NCI-H1048 (cell line): ENCODE measurements around the gene ATP5ME.
"Not testable (repeated sequence)": the region's sequence is repeated elsewhere in the genome, so short reads cannot be mapped to it uniquely, and the experiment has no call there.

Experiments used
- DNase-seq: peaks from one replicate; lab custom pipeline; 2025; lab: John Stamatoyannopoulos, UW

Gene ATP5ME

DNA sequence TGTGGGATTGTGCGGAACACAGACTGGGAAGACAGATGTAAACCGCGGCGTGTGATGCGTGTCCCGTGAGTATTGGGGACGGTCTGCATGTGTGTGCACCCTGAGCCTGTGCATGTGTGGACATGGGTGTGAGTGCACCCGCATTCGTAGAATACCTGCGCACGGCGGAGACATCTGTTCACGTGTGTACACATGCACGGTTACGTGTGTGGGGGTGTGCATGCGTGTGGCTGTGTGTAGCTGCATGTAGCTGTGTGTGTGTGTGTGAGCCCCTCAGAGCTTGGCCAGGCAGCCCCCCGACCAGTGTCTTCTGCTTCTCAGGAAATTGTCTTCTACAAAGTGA, 19.6 kb downstream of the ATP5ME start:
- no peak for DNase-seq

DNA sequence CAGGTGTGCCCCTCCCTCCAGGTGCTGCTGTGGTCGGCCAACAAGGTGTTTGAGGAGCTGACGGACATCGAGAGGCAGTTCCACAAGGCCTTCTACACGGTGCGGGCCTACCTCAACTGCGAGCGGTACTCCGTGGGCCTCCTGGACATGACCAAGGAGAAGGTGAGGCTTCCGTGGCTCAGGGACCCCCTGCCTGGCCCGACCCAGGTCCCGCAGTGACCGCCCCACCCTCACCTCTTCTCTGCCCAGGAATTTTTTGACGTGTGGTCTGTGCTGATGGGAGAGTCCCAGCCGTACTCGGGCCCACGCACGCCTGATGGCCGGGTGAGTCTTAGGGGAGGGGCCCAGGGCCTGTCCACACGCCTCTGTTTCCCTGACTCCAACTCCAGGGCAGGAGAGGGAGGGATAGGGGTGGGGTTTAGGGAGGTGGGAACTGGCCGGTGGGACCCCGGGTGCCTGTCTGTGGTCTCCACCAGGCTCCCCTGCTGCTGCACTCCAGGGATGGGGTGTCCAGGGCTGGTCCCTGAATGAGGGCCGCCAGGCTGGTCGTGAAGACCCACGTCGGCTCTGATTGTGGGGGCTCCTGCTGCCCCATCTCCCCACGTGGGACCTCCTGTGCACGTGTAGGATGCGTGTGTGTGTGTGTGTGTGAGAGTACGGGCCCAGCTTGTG, 20.1 kb downstream of the ATP5ME start:
- DNase-seq, result no peak

GRCh38 chr4:653080-653821, 20.8 kb downstream of the ATP5ME start:
- no peak for DNase-seq

GRCh38 chr4:651884-652642, 22.0 kb downstream of the ATP5ME start:
- no peak for DNase-seq

GRCh38 chr4:650951-651883, 22.9 kb downstream of the ATP5ME start:
- no peak for DNase-seq

- no peak for DNase-seq
Measured at GRCh38 chr4:650461-650860, 23.6 kb downstream of the ATP5ME start.

DNA sequence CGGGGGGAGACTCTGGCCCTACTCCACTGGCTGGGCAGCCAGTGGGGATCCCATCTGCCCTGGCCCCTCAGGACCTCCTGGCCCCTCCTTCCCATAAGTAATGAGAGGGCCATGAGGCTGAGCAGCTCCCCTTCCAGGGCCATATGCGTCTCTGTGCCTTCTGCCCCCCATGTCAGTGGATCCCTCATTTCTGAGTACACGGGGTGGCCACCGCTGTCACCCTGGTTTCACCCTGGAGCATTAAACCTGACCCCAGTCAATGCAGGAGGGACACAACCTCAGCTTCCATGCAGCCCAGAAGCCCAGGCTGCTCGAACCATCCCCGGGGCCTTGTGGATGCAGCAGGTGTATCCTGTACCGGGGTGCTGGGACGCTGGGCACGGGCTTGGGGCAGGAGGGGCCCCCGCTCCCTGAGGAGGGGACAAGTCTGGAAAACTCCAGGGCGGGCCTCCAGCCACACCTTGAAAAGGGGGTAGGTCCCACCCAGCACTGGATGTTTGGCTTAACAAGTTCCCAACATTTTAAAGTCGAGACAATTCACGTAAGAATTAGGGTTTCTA, 24.2 kb downstream of the ATP5ME start:
- DNase-seq, result no peak

- DNase-seq, result no peak
Measured at GRCh38 chr4:649293-649625, 24.8 kb downstream of the ATP5ME start.

DNA sequence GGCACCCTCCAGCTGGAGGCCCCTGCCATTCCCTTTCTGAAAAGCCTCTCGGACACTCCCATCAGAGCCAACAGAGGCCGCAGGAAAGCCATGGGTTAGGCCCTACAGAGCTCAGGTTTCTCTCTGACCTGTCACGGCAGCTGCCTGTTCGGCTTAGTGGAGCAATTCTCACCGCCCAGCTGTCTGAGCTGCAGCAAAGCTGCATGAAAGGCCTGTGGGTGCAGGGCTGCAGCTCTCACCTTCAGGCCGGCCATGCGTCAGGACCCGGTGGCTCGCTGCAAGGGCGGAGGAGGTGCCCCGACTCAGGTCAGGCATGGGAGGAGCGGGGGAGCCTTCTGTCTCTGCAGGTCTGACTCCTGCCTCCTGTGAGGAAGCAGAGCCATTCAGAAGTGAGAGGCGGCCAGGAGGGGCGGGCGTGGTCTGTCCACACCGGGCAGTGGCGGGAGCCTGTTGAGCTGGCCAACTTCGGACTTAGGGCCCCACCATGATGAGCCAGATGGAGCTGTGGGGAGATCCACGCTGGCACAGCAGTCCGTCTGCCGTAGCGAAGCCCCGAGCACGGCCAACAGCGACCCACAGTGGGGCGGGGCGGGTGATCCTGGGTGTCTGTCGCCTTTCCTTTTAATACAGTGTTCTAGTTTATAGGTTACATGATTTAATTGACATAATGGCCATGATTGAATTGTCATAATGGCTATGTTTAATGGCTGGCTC, 25.3 kb downstream of the ATP5ME start:
- no peak for DNase-seq

GRCh38 chr4:647481-647880, 26.6 kb downstream of the ATP5ME start:
- DNase-seq, result no peak

DNA sequence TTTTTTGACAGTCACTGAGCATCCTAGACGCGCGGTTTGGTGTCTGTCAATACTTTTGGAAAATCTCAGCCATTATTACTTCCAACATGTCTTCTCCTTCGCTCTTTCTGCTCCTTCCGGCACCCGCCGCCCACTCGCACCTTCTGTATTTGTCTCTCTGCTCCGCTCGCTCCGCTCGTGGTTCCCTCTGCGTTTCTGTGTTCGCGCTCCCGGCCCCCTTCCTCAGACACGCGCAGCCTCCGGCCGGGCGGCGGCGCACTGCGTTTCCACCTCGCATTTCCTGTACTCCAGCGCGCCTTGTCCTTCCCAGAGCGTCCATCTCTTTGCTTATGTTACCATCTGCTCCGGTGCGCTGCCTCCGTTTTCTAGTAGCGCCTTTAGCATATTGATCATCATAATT, 27.6 kb downstream of the ATP5ME start:
- DNase-seq, result no peak

GRCh38 chr4:642366-642765, 31.7 kb downstream of the ATP5ME start:
- DNase-seq, result not testable (repeated sequence)

DNA sequence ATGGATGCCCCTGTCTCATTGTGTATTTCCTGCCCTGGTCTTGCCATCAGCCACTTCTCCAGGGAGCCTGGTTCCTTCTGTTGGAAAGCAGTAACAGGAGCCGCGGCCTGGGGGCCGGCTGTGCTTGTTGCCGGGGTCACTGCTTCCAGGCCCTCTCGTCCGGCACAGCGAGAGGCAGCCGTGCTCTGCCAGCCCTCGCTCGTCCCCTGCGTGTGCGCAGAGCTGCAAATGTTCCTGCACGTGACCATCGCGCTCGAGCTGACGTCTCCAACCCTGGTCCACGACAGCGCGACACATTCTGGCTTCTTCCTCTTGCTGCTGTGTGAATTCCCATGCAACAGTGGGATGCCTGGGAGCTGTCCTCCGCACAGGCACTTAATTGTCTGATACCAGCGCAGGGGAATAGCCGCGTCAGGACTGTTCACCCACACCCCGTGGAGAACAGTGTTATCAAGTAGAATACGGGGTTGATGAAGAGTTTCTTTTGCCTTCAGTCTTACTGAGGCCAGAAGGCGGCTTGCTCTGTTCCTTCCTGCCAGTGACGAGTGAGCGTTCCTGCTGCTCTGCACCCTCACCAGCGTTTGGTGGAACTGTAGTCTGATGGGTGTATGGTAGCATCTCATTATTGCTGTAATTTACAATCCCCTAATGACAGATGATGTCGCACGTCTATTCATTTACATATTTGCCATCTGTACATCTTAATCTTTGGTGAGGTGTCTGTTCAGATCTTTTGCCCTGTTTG, 36.4 kb downstream of the ATP5ME start:
- DNase-seq, result no peak

- no peak for DNase-seq
Measured at GRCh38 chr4:636628-637159, 37.4 kb downstream of the ATP5ME start.

DNA sequence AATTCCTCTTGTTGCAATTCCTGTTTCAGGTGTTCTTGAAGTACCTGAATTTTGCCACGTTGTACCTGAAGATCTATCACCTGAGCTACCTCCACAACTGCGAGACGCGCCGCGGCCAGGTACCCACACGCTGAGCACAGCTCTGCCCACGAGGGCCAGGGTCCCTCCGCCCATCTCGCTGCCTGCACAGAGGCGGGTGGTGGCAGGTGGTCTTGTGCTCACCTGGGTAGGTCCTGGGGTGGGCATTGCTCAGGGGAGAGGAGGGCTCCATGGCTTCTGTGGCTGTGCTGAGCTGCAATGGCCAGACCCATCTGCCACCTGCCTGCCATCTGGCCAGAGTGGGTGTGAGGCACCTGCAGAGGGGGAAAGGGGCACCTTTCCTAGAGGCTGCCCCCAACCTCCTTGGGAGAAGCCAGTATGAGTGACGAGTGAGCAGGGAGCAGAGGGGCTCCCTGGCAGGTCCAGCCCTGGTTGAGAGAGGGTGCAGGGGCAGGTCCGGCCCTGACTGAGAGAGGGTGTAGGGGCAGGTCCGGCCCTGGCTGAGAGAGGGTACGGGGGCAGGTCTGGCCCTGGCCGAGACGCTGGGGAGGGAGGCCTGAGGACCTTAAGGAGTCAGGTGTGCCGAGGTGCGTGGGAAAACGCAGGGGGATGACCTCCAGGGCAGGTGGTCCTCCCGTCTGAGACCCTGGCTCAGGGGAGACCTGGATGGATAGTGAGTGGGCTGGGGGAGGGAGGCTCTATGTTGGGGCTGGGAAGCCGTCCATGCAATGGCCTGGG, 38.0 kb downstream of the ATP5ME start:
- DNase-seq, result no peak

- not testable (repeated sequence) for DNase-seq
Measured at GRCh38 chr4:635066-635835, 38.8 kb downstream of the ATP5ME start.

DNA sequence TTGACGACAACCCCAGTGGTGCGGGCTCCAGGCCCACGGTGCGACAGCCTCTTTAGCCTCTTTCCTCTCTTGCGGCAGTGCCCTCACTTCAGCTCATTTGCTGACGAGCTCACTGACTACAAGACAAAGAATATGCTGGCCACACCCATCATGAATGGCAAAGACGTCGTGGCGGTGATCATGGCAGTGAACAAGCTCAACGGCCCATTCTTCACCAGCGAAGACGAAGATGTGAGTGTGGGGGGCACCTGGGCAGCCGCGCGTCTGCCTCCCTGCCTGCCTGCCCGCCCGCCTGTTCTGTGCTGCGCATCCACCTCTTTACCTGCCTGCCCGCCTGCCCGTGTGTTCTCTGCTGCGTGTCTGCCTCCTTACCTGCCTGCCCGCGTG, 39.5 kb downstream of the ATP5ME start:
- DNase-seq, result no peak

DNA sequence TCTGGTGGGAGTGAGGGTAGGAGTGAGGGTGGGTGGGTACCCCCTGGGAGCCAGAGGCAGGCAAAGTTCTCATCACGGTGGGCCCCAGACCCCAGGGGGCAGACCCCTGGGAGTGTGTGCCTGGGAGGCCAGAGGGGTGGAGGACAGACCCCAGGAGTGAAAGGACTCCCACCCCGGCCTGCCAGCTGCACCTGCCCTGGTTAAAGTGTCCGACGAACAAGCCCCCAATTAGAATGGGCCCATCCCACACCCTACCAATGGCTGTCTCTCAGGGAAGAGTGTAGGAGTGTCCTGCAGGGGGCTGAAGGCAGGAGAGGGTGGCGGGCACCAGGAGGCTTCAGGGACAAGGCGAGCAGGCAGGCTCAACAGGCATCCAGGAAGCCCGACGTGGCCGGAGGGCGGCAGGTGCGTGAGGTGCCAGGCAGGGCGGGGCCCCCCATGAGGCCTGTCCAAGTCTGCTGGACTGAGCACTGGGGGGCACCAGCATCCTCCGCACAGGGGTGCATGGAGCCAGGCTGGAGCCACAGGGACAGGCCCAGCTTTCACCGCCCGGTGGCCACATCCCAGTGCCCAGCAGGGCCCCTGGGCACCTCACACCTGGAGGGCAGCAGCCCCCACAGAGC, 40.0 kb downstream of the ATP5ME start:
- DNase-seq, result no peak
